Prostate gland (tissue), 2 donors: Measurements from ENCODE around the gene GNB2. TPM values are rescaled to one million over a fixed set of nuclear protein-coding genes. Genes with fewer than 3 reads are reported as not detected.
"Not testable (repeated sequence)": the region's sequence is repeated elsewhere in the genome, so short reads cannot be mapped to it uniquely, and the experiment has no call there.

Experiments
- DNase-seq: peaks from one replicate; pipeline ENCODE4 v3.0.0-alpha.2; 2019; ENCODE audit warnings: low spot score
- H3K27ac ChIP-seq, 2 donors: fragments of 200-600 bp; sonication (generic); 2 replicates each; pipeline ENCODE4 v1.5.1; 2017 to 2019
- H3K27me3 ChIP-seq: fragments of 200-600 bp; sonication (generic); replicated peaks from 2 replicates; pipeline ENCODE4 v1.5.1; 2019; ENCODE audit not compliant: insufficient read depth
- H3K36me3 ChIP-seq, 2 donors: fragments of 200-600 bp; sonication (generic); 1 replicate in 1 of 2; 2 replicates in 1 of 2; pipeline versions ENCODE4 v1.5.1 to v1.8.1; 2017 to 2019
- H3K4me1 ChIP-seq: fragments of 200-600 bp; sonication (generic); replicated peaks from 2 replicates; pipeline ENCODE4 v1.5.1; 2019
- H3K4me3 ChIP-seq, 2 donors: fragments of 200-600 bp; sonication (generic); 2 replicates each; pipeline ENCODE4 v1.5.1; 2017 to 2019
- H3K9me3 ChIP-seq: fragments of 200-600 bp; sonication (generic); 2 replicates; pipeline ENCODE4 v1.5.1; 2017
- CTCF ChIP-seq, 4 experiments: fragments of 200-600 bp in 2 of 4; fragments of 450-650 bp in 2 of 4; sonication (generic) in 2 of 4; IDR thresholded peaks; 1 replicate in 3 of 4; 2 replicates in 1 of 4; pipeline ENCODE4 v1.5.1; 2016 to 2019; ENCODE audit warnings: antibody characterized with exemption in 4 of 4, mild to moderate bottlenecking in 2 of 4, moderate library complexity in 2 of 4
- POLR2A ChIP-seq: fragments of 450-650 bp; IDR thresholded peaks from one replicate; pipeline ENCODE4 v1.6.1; 2016; ENCODE audit warnings: antibody characterized with exemption, mild to moderate bottlenecking
- POLR2AphosphoS5 ChIP-seq: sonication (generic); formaldehyde crosslinking; IDR thresholded peaks from one replicate; pipeline ENCODE4 v1.6.1; 2017; ENCODE audit warnings: antibody characterized with exemption
- WGBS: methylation state at CpG from one replicate; pipeline ENCODE4 v1.1.5; 2018; 5-methylcytosine and 5-hydroxymethylcytosine counted together
- intact Hi-C: fragments of 100-400 bp; cut with DNase I; formaldehyde crosslinking; loops from one replicate; pipeline ENCODE4 v1.14.2; 2022
- total RNA-seq, 2 donors: library from RNA; depleted of rRNA; stranded (reverse); fragments of >200 nt; gene quantifications; one replicate each; pipeline ENCODE4 v1.1.0, GENCODE V29; 2016

The GNB2 gene
- total RNA-seq, 2 donors from 2014 or later, result 376 to 417 TPM

DNA sequence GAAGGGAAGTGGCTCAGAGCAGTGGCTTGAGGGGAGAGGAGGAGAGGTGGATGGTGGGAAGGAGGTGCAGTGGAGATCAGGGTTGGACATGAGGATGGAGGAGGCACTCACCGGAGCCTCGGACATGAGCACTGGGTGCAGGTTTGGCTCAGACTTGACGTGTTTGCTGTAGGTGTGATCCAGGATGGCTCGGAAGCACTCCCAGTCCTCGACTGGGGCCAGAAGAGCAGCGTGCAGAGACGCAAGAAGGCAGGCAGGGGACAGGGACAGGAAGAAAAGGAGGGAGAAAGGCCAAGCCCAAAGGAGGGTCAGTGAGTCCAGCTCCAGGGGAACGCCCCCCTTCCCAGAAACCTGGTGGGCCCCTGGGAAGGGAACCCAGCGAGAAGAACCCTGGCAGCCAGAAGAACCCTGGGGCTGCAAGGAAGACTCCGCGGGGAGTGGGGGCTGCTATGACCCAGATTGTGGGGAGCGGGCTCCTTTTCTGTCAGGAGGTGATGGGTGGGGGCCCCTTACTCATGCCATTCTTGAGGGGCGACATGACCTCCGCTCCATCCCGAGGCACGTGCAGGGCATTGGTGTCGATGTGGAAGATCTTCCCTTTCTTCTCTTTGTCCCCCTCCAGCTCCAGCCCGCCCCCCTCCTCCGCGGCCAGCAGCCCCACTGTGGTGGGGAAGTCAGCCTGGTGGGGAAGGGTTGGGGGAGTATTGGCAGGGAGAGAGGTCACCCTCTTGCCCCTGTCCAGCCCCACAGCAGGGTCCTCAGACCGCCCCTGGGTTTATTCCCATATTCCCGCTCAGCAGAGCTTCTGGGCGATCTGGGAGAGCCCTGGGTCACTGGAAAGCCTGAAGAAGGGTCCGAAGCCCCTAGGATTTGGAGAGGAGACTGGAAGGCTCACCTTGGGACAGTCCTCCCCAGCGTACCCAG is 18.4 kb upstream of the GNB2 start:
- H3K4me3 ChIP-seq, result no peak overlapping the region
- DNase-seq, result no peak
- H3K27me3 ChIP-seq, result peaks cover 18% of the 10 kb centered on the region
- TF ChIP-seq POLR2AphosphoS5, result no peak
- TF ChIP-seq CTCF (IDR thresholded peaks at IDR 0.05), result no peak
- TF ChIP-seq POLR2A, result no peak
- H3K4me1 ChIP-seq, result no peaks in the 10 kb centered on the region
- intact Hi-C loops, result no loop called here
- no peak overlapping the region for H3K27ac ChIP-seq
- H3K9me3 ChIP-seq, result no peaks in the 10 kb centered on the region
- no peaks in the 10 kb centered on the region for H3K36me3 ChIP-seq
- 45% methylated on average over 25 of the region's 25 CpGs for WGBS

DNA sequence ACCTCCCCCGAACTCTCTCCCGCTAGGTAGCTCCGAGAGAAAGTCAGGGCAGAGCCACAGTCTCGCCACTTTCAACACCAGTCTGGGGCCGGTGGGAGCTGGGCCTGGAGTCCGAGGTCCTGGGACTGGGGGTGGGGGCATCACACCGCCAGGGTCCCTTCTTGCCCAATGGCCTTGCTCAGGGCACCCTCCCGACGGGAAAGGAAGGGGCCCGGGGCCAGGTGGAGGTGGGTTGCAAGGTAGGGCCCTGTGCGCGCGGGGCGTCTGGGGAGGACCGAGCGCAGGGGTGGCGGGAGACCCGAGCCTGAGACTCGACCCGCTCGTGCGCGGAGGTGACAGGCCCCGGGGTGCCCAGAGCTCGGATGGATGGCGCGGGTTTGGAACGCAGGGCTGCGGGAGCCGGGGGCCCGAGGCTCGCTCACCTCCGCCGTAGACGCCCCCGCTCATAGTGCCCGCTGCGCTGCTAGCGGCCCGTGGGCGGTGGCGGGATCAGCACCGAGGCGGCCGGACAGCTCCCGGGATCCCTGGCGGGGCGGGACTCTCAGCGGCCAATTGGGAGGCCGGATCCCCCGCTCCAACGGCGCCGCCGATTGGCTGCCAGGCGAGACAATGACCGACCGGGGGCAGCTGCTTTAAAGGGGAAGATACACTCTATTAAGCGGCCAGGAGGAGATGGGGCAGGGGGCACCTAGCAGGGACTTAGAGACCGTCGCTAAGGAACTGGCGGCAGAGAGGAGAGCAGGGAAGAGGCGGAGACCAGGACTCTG is 17.4 kb upstream of the GNB2 start, which contains the start of gene ACTL6B:
Gene ACTL6B, minus strand, starts transcription at position 541 of the 767 bp plus-strand sequence. Its CDS starts 94 bp downstream, at position 447.
- Histone ChIP-seq H3K36me3 (no peaks in the 10 kb centered on the region), H3K27me3 (peaks cover 18% of the 10 kb centered on the region), H3K4me3 (no peak within 1 kb of the TSS), H3K4me1 (no peaks in the 10 kb centered on the region), H3K9me3 (no peaks in the 10 kb centered on the region), H3K27ac (no peak within 1 kb of the TSS)
- DNase-seq, result no peak
- 7% methylated on average over 54 of the region's 63 CpGs for WGBS
- intact Hi-C loops, result no loop called here
- TF ChIP-seq POLR2AphosphoS5, result no peak
- TF ChIP-seq CTCF (IDR thresholded peaks at IDR 0.05), result no peak
- TF ChIP-seq POLR2A, result no peak

DNA sequence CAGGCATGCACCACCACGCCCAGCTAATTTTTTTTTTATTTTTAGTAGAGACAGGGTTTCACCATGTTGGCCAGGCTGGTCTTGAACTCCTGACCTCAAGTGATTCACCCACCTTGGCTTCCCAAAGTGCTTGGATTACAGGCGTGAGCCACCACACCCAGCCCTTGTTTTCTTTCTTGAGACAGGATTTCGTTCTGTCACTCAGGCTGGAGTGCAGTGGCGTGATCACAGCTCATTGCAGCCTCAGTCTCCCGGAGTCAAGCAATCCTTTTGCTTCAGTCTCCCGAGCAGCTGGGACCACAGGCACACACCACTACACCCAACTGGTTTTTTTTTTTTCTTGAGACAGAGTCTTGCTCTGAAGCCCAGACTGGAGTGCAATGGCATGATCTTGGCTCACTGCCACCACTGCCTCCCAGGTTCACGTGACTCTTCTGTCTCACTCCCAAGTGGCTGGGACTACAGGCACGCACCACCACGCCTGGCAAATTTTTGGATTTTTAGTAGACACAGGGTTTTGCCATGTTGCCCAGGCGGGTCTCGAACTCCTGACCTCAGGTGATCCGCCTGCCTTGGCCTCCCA is 11.3 kb upstream of the GNB2 start:
- intact Hi-C loops, H3K9me3 ChIP-seq, H3K4me1 ChIP-seq, DNase-seq, H3K4me3 ChIP-seq, H3K36me3 ChIP-seq, H3K27ac ChIP-seq, H3K27me3 ChIP-seq: not testable (repeated sequence)
- WGBS, result 77% methylated on average over 12 of the region's 12 CpGs

DNA sequence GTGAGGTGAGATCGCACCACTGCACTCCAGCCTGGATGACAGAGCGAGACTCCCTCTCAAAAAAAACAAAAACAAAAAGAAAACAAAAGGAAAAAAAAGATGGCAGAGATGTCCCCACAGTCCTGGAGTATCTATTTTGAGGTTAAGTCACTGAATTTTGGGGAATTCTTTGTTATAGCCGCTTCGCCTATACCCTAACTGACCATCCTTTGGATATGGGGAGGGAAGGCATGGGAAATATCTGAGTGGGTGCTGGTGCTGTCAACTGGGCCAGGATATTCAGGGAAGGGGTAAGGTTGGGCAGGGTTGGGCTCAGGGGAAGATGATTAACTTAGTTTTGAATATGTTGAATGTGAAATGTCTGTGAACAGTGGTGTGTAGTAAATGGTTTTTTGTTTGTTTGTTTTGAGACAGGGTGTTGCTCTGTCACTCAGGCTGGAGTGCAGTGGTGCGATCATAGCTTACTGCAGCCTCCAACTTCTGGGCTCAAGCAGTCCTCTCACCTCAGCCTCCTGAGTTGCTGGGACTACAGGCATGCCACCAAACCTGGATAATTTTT is 8.3 kb upstream of the GNB2 start:
- DNase-seq, result no peak
- intact Hi-C loops, result no loop called here
- Histone ChIP-seq H3K36me3 (no peaks in the 10 kb centered on the region), H3K27me3 (no peaks in the 10 kb centered on the region), H3K9me3 (no peaks in the 10 kb centered on the region), H3K4me3 (no peak overlapping the region), H3K27ac (no peak overlapping the region), H3K4me1 (no peaks in the 10 kb centered on the region)
- TF ChIP-seq POLR2AphosphoS5 (no peak), POLR2A (no peak), CTCF (IDR thresholded peaks at IDR 0.05) (no peak)
- 92% methylated on average over 5 of the region's 5 CpGs for WGBS
